Measurements from ENCODE around the gene PACSIN3.

PACSIN3 gene

DNA sequence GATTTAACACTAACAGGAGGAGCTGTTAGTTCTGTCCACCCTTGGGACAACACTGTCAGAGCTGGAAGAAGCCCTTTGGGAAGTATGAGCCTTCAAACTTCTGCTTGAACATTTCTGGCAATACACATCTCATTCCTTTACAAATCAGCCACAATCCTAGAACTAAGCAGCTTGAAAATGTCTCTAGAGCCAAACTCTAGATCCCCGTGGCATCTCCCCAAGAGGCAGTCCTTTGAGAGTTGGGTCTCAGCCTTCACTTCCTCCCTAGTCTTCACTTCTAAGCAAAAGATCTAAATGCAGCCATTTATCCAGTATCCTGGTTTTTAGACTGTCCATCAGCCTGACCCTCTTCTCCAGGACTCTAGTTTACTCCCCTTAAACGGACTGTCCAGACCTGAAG lies 36.5 kb downstream of the PACSIN3 start:
- TF ChIP-seq, protein P1, sequence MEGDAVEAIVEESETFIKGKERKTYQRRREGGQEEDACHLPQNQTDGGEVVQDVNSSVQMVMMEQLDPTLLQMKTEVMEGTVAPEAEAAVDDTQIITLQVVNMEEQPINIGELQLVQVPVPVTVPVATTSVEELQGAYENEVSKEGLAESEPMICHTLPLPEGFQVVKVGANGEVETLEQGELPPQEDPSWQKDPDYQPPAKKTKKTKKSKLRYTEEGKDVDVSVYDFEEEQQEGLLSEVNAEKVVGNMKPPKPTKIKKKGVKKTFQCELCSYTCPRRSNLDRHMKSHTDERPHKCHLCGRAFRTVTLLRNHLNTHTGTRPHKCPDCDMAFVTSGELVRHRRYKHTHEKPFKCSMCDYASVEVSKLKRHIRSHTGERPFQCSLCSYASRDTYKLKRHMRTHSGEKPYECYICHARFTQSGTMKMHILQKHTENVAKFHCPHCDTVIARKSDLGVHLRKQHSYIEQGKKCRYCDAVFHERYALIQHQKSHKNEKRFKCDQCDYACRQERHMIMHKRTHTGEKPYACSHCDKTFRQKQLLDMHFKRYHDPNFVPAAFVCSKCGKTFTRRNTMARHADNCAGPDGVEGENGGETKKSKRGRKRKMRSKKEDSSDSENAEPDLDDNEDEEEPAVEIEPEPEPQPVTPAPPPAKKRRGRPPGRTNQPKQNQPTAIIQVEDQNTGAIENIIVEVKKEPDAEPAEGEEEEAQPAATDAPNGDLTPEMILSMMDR (conservative IDR thresholded peaks at IDR 0.05) = no peak
- TF ChIP-seq ZFX (IDR thresholded peaks at IDR 0.05) = no peak
- no peak overlapping the region for H3K27ac ChIP-seq

DNA sequence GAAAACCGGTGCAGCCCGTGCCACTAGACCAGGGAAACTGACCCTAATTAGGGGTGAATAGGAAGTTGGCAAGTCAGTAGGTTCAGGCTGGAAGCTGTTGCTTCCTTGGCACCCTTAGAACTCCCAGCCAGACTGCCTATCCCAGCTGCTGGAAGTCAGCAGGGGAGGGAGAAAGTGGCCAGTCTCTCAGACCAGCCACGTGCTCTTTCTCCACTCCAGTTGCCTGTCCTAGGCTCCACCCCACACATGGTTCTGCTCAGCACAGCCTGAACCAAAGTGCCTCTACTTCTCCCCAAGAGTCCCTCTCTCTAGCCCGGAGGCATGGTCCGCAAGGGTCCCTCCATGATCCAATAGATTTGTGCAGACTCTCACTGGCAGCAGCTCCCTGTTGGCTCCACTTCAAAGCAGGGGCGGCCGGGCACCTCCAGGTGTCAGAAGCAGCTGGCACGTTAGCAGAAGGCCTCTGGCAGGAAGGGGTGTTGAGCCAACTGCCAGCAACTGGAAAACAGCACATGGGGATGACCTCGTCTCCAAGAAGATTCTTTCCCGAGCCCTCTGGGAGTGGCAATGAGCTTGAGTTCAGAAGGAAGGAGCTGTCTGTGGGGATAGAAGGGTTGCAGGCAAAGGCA lies 37.2 kb downstream of the PACSIN3 start:
- no peak overlapping the region for H3K27ac ChIP-seq
- no peak for TF ChIP-seq ZFX (IDR thresholded peaks at IDR 0.05)
- TF ChIP-seq, protein P1 (conservative IDR thresholded peaks at IDR 0.05) = no peak

DNA sequence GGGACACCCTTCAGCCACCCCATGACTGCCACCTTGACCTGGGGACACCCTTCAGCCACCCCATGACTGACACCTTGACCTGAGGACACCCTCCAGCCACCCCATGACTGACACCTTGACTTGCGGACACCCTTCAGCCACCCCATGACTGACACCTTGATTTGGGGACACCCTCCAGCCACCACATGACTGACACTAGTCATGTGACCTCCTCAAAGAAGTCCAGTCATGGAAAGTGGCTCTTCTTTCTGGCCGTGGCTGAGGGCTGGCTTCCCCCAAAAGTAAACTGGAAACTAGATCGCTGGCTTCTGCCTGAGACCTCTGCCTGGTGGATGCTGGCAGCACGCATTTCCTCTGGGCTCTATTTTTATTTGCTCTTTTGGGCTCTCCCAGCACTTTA lies 38.0 kb downstream of the PACSIN3 start:
- no peak overlapping the region for H3K27ac ChIP-seq
- TF ChIP-seq, protein P1 (conservative IDR thresholded peaks at IDR 0.05) = no peak
- no peak for TF ChIP-seq ZFX (IDR thresholded peaks at IDR 0.05)

DNA sequence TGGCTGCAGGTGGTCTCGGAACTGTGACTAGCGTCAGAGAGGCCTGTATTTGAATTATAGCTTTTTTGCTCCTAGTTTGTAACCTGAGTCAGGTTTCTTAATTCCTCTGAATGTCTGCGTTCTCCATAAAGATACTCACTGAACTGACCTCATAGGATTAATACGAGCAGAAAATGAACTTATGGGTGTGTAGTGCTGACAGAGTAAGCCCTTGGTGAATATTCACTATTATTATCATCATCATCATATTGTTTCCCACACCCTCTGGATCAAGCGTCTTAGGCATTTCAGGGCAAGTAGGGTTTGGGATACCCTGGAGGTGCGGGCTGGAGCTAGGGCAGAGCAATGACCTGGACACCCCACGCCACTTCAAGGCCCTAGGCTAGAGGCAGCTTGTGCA lies 38.6 kb downstream of the PACSIN3 start:
- H3K27ac ChIP-seq = no peak overlapping the region
- TF ChIP-seq, protein P1 (conservative IDR thresholded peaks at IDR 0.05) = no peak
- TF ChIP-seq ZFX (IDR thresholded peaks at IDR 0.05) = no peak

DNA sequence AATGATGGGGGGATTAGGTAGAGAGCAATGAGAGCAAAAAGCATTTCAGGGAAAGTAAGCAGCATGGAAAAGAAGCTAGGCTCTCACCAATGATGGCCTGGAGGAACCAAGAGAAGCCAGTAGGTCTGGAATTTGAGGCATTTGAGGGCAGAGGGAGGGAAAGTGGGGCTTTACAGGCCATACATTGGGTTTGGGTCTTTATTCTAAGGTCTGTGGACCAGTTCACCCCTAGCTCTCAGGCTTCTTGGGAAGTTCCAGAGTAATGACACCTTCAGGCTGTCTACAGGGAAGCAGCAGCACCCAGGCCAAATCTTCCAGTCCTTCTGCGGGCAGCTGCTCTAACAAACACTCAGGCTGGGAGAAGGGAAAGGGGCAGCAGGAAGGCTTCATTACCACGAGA lies 39.0 kb downstream of the PACSIN3 start:
- no peak overlapping the region for H3K27ac ChIP-seq
- TF ChIP-seq, protein P1 (conservative IDR thresholded peaks at IDR 0.05) = no peak
- no peak for TF ChIP-seq ZFX (IDR thresholded peaks at IDR 0.05)

DNA sequence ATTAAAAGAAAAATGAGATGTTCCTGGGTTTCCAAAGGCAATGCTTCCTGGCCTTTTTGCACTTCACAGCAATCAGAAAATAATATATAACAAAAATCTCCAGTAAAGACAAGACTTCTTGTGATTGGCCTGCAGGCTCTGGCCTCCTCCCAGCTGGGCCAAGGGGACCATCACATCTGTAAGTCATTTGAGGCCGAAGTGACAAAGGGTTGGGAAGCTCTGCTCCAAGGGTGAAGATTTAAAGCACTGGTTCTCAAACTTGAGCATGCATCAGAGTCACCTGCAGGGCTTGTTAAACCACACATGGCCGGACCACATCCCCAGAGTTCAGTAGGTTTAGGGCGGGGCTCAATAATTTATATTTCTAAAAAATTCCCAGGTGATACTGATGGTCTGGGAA lies 41.7 kb downstream of the PACSIN3 start:
- no peak overlapping the region for H3K27ac ChIP-seq
- no peak for TF ChIP-seq ZFX (IDR thresholded peaks at IDR 0.05)
- TF ChIP-seq, protein P1 (conservative IDR thresholded peaks at IDR 0.05) = no peak

DNA sequence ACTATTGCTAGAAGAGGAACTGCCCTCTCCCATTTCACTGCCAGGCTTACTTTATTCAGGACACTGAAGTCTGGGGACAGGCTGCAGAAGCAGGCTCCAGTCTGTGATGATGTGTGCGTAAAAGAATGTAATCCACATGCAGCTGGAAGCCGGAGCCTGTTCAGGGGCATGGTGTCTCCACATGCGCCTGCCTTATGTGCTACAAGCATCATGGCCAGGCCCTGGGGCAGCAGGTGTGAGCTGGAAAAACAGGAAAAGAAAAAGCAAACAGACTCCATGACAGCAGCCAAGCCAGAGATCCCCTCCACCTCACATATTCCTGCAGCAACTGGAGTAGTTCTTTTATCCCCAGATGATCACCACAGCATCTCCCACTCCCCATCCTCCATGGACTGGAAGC lies 42.9 kb downstream of the PACSIN3 start:
- TF ChIP-seq ZFX (IDR thresholded peaks at IDR 0.05) = no peak
- TF ChIP-seq, protein P1 (conservative IDR thresholded peaks at IDR 0.05) = no peak
- no peak overlapping the region for H3K27ac ChIP-seq
